NOMO-1 treated with DMSO at 0.1 percent for 48 hours (cell line): ENCODE data around the gene SLC43A1.
"Not testable (repeated sequence)": the region's sequence is repeated elsewhere in the genome, so short reads cannot be mapped to it uniquely, and the experiment has no call there.

Experiments
- DNase-seq: peaks from one replicate; lab custom pipeline; 2025; ENCODE audit not compliant: unreplicated experiment; lab: John Stamatoyannopoulos, UW

The SLC43A1 gene

DNA sequence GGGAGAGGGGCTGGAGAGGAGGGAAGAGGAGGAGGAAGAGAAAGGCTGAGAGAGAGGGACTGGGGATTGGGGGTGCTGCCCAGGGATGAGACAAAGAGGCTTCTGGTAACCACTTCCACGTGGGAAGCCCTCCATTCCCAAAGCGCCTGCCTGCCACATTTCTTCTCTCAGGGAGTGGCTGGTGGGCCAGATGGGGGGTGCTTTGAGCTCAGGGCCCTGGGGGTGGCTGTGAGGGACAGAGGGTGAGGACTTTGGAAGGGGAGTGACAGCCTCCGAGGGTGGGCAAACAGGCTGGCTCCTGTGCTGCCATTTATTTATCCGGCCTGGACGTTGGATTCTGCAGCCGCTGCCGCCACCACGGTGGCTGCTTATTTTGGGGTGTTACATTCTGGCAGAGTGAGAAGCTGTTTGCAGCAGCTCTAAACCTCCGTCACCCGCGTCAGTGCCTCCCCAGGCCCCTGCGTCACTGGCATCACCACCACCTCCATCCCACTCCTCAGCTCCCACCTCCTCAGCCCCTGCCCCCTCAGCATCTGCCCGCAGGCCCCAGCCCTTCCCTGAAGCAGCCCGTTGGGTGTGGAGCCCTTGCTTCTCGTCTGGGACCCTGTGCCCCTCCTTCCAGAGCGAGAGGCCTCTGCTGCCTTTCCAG is 53.5 kb downstream of the SLC43A1 start:
- DNase-seq = no peak

- DNase-seq = no peak
Observed at GRCh38 chr11:57460758-57461749, 54.4 kb downstream of the SLC43A1 start.

DNA sequence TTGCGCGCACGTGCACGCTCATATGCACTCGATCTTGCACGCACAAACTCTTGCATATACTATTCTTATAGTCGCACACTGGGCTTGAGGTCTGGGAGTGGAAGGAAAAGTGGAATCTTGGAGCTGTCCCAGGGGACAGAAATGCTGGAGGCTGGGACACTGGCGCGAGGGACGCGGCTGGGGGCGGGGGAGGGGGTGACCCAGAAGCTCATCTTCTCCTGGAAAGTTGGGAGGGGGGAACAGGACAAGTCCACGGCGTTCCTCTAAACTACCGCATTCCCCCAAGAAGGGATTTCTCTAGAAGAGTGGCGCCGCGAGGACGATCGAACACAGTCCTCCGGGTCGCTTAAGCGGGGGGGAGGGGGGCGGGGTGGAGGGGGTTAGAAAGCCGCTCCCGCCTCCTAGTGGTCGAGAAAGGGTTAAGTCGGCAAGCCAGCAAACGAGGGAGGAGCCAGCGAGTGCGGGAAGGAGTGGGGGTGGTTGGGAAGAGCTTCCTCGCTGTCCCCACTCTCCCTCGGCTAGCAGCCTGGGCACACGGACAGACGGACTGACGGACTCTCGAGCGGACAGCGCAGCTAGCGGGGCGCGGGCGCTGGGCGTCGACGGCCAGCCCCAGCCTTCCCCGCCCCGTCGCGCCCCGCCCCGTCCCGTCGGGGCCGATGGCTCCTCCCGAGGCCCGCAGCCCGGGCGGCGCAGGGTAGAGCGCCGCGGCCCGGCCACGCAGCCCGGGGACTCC is 55.3 kb downstream of the SLC43A1 start, which contains the start of gene RTN4RL2:
Gene RTN4RL2 (plus strand): TSS at position 507 of the 736 bp plus-strand sequence. CDS start 338 bp downstream, outside the sequence.
- DNase-seq = peak; percentile 45

GRCh38 chr11:57459164-57460021 is 56.1 kb downstream of the SLC43A1 start:
- DNase-seq = no peak

DNA sequence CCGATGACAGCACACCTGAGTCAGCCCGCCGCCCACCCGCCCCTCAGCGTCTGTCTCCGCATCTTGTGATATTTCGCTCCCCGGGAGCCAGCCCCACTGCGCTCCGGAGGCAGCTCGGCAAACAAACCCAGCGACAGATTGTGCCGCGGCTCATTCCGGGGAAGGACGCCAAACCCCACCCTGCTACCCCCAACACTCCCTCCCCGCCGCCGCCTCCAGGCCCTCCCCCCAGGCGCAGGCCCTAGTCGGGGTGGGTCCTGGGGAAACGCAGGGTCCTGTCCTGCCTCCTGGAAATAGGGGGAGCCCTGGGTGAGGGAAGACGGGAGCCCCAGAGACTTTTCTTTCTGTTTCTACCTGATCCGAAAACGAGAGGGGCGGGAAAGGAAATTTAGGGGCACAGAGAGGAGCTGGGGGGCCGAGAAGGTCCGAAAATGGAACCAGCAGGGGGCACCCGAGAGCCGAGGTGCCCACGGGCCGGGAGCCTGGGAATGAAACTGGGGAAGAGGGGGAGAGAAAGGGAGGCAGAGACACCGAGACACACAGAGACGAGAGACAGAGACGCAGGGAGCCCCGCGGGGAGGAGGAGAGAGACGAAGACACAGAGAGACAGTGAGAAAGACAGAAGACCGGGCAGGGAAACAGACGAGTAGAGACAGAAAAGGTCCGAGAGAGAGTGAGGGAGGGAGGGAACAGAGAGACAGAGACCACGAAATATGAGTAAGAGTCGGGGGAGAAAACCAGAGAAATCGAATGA is 56.9 kb downstream of the SLC43A1 start:
- no peak for DNase-seq

DNA sequence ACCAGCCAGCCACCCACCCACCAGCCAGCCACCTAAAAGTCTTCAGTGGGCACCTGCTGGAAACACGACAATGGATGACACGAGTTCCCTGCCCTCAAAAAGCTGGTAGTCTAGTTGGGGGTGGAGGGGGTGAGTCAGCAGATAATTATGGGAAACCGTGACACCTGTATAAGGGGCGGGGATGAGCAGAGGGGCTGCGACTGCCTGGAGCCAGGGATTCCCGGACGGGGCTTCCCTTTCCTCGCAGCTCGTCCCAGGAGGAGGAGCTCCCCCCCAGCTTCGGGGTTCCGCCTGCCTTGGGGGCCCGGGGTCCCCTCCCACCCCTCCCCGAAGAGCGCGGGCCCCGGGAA is 57.5 kb downstream of the SLC43A1 start:
- no peak for DNase-seq

GRCh38 chr11:57457643-57458023 is 57.9 kb downstream of the SLC43A1 start:
- no peak for DNase-seq

DNA sequence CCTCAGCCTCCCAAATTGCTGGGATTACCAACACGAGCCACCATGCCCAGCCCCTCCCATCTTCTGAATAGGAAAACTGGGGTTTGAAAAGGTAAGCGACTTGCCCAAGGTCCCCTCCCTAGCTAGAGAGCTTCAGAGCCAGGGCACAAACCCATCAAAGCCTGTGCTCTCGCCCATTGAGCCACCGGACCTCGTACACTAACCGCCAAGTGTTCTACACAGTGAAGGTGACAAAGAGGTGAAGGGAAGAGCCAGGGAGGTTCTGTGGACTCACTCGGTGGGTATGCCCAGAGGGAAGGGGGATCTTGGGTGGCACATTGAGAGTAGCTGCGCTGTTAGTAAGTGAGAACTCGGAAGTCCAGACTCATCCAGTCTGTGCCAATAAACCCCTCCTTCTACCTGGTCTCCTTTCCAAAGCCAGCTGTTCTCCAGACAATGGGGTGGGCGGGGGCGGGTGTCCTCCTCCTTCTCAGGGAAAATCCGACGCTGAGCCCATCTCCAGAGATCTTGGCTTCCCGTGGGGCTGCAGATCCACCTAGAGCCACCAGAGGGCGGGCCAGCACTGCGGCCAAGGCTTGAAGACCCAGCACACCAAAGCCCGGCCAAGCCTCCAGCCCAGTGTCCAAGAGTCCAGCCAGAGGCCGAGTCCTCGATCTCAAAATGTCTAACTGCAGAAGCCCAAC is 58.4 kb downstream of the SLC43A1 start:
- DNase-seq = peak; percentile 41

DNA sequence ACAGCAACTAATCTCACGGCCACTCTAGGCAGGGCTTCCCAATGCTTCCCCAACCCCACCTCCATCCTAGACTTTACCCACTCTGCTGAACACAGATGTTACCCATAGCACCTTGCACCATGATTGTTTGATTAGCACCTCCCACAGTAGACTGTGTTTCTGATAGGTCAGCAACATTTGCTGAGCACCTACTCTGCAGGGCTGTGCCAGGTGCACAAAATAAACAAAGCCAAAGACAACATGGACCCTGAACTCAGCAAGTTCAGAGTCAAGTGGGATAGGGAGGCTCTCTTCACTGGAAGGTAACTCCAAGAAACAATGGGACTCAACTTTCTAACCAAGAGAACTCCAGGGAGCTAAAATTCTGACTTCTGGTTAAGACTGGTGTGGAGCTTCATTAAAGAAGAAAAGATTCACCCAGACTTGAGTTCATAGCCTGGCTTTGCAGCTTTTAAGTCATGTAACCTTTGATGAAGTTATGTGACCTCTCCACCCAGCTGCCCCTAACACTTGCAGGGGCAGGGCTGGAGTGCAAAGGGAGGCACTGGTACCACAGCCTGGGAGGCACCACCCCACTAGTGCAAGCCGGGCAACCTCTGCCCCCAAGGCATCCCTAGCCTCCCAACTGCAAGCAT is 61.8 kb downstream of the SLC43A1 start:
- DNase-seq = no peak

DNA sequence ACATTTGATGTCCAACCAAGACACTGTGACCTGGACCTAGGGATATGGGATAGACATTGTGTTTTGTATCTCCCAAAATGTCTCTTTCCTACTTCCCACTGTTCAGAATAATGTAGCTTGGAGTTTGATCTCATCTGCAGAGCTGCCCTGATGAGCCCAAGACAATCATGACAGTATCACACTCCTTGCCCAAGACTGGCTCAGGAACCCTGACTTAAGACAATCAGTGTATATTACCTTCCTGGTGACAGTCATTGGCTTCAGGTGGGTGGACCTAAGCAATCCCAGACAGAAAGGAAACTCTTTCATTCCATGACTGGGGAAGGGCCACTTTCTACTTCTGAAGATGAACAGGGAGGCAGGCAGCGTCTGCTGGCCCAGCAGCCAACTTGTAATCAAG is 69.4 kb downstream of the SLC43A1 start:
- DNase-seq = no peak

GRCh38 chr11:57445122-57445394 is 70.4 kb downstream of the SLC43A1 start:
- DNase-seq = not testable (repeated sequence)

DNA sequence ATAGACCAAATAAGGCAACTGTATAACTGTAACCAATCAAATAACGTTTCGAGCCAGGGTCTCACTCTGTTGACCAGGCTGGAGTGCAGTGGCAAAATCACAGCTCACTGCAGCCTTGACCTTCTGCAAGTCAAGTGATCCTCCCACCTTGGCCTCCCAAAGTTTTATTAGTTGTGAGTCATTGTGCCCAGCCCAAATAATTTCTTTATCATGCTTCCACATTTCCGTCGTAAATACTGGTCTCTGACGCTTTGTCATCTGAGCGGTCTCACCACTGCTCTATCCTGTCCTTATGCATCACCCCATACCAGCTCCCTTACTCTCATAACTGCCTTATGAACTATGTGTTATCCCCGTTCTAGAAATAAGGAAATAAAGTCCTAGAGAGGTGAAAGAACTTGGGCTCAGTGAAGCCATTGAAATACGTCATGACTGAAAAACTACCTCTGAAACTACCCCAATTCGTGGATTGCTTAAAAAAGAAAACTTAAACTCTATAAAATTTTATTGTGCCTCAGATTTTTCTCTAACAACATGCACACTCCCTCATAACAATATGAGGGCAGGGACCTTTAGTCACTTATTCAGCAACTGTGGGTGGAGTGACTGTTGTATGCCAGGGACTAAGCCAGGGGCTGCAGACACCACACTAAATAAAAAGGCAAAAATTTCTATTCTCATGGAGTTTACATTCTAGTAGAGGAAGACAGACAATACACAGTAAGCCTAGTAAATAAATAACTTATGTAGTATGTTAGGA is 71.0 kb downstream of the SLC43A1 start:
- DNase-seq = no peak

GRCh38 chr11:57440744-57441414 is 74.6 kb downstream of the SLC43A1 start:
- DNase-seq = no peak

- DNase-seq = no peak
Observed at GRCh38 chr11:57439786-57440185, 75.7 kb downstream of the SLC43A1 start.

GRCh38 chr11:57438345-57439285 is 76.9 kb downstream of the SLC43A1 start:
- DNase-seq = no peak

GRCh38 chr11:57436031-57436430 is 79.5 kb downstream of the SLC43A1 start:
- DNase-seq = no peak
